GM12801 (cell line): ENCODE data around the gene OPN1SW.

Experiments used
- CTCF ChIP-seq: IDR thresholded peaks from one replicate; pipeline ENCODE4 v1.5.1; 2011; ENCODE audit warnings: control low read depth; ENCODE audit not compliant: insufficient read length; ENCODE audit errors: extremely low read depth

The OPN1SW gene

GRCh38 chr7:128738570-128739047, 37.0 kb downstream of the OPN1SW start:
- TF ChIP-seq CTCF: no peak

- TF ChIP-seq CTCF: no peak
Observed at GRCh38 chr7:128737867-128738385, 37.7 kb downstream of the OPN1SW start.

GRCh38 chr7:128737441-128737840, 38.2 kb downstream of the OPN1SW start:
- TF ChIP-seq CTCF: no peak

- no peak for TF ChIP-seq CTCF
Observed at GRCh38 chr7:128735436-128735835, 40.2 kb downstream of the OPN1SW start.

- TF ChIP-seq CTCF: no peak
Observed at GRCh38 chr7:128734890-128735289, 40.7 kb downstream of the OPN1SW start.

- TF ChIP-seq CTCF: no peak
Observed at GRCh38 chr7:128733278-128733645, 42.3 kb downstream of the OPN1SW start.

- TF ChIP-seq CTCF: no peak
Observed at GRCh38 chr7:128732521-128733277, 42.9 kb downstream of the OPN1SW start.
